OCI-LY7 (cell line): ENCODE results near the gene CENPN. TPM values are rescaled to one million over a fixed set of nuclear protein-coding genes. Genes with fewer than 3 reads are reported as not detected.

ENCODE experiments used
- BruUV-seq: library from RNA; stranded (reverse); fragments of 400-500 nt; replicated peaks from 2 replicates; lab custom pipeline; 2021; lab: Mats Ljungman, UMichigan
- CTCF ChIA-PET: fragments of 300-600 bp; sonication (Branson Sonifier 250); formaldehyde crosslinking; loops from one replicate; lab custom pipeline; 2022; ENCODE audit warnings: antibody characterized with exemption; ENCODE audit not compliant: unreplicated experiment; lab: Charles Lee
- POLR2A ChIA-PET: fragments of 300-600 bp; sonication (Branson Sonifier 250); formaldehyde crosslinking; loops from one replicate; lab custom pipeline; 2022; ENCODE audit warnings: antibody characterized with exemption; lab: Charles Lee
- DNase-seq: peaks from one replicate; pipeline ENCODE4 v3.0.0-alpha.2; 2015; ENCODE audit warnings: low spot score
- H2AFZ ChIP-seq: fragments of 200-600 bp; sonication (generic), shearing (Covaris generic); 2 replicates; pipeline ENCODE4 v1.6.1; 2014; ENCODE audit warnings: mild to moderate bottlenecking, antibody characterized with exemption, low read length, moderate library complexity
- H3K27ac ChIP-seq: fragments of 200-600 bp; sonication (generic); 2 replicates; pipeline ENCODE4 v1.5.1; 2014; ENCODE audit warnings: mixed run types, low read depth, mild to moderate bottlenecking, moderate library complexity, low read length, inconsistent platforms; ENCODE audit not compliant: poor library complexity, severe bottlenecking
- H3K36me3 ChIP-seq: fragments of 200-600 bp; sonication (generic); 2 replicates; pipeline ENCODE4 v1.6.1; 2014; ENCODE audit warnings: mild to moderate bottlenecking, antibody characterized with exemption, low read length, moderate library complexity, mixed read lengths; ENCODE audit not compliant: insufficient read depth
- H3K4me1 ChIP-seq: fragments of 200-600 bp; sonication (generic); 2 replicates; pipeline ENCODE4 v1.5.1; 2014; ENCODE audit warnings: mild to moderate bottlenecking, low read length; ENCODE audit not compliant: insufficient read depth, poor library complexity, severe bottlenecking
- H3K4me2 ChIP-seq: fragments of 200-600 bp; sonication (generic); 2 replicates; pipeline ENCODE4 v1.6.1; 2014; ENCODE audit warnings: mild to moderate bottlenecking, low read length
- H3K4me3 ChIP-seq: fragments of 200-600 bp; sonication (generic); 2 replicates; pipeline ENCODE4 v1.5.1; 2014; ENCODE audit warnings: mild to moderate bottlenecking, low read depth, low read length; ENCODE audit not compliant: poor library complexity, severe bottlenecking
- H3K79me2 ChIP-seq: fragments of 200-600 bp; sonication (generic); 2 replicates; pipeline ENCODE4 v1.6.1; 2016; ENCODE audit warnings: low read depth, mild to moderate bottlenecking, low read length, moderate library complexity, mixed read lengths; ENCODE audit not compliant: insufficient read depth
- H3K9me2 ChIP-seq: fragments of 200-600 bp; sonication (generic); 2 replicates; pipeline ENCODE4 v1.6.1; 2016; ENCODE audit warnings: mild to moderate bottlenecking, low read length, mixed read lengths; ENCODE audit not compliant: insufficient read depth
- H3K9me3 ChIP-seq: fragments of 200-600 bp; sonication (generic); 2 replicates; pipeline ENCODE4 v1.6.1; 2014; ENCODE audit warnings: mild to moderate bottlenecking, mixed run types, low read length, mixed read lengths
- H4K20me1 ChIP-seq: fragments of 200-600 bp; sonication (generic); 2 replicates; pipeline ENCODE4 v1.6.1; 2014; ENCODE audit warnings: mild to moderate bottlenecking, antibody characterized with exemption, low read length, moderate library complexity, mixed read lengths; ENCODE audit not compliant: insufficient read depth
- CTCF ChIP-seq: fragments of 200-600 bp; sonication (generic); conservative IDR thresholded peaks from 2 replicates; pipeline ENCODE4 v1.5.1; 2014; ENCODE audit warnings: mild to moderate bottlenecking, antibody characterized with exemption, low read length, moderate library complexity, mixed read lengths
- EZH2phosphoT487 ChIP-seq: fragments of 200-600 bp; sonication (generic); IDR thresholded peaks from 2 replicates; pipeline ENCODE4 v1.6.1; 2018; ENCODE audit warnings: low read depth, borderline replicate concordance, mild to moderate bottlenecking, mixed run types, antibody characterized with exemption, low read length, moderate library complexity, mixed read lengths
- intact Hi-C: fragments of 100-400 bp; cut with micrococcal nuclease; formaldehyde crosslinking; loops from one replicate; pipeline ENCODE4 v1.10.0; 2022; ENCODE audit not compliant: unreplicated experiment
- total RNA-seq, 2 experiments: library from RNA; depleted of rRNA in 1 of 2; stranded (reverse); fragments of >200 nt in 1 of 2; shearing (Covaris generic) in 1 of 2; gene quantifications; 2 replicates each; pipeline ENCODE4 v1.2.3, GENCODE V29; 2014 to 2022

Gene CENPN
- total RNA-seq, 2 experiments from 2014 or later: 51.8 to 52.4 TPM

- H3K36me3 ChIP-seq: peaks cover 37% of the 10 kb centered on the region
- H3K9me3 ChIP-seq: no peaks in the 10 kb centered on the region
- intact Hi-C loops: no loop called here
- ChIA-PET POLR2A (interaction anchor here (1.1 to 1.5 kb wide), 2 partner anchors 11 to 101 kb away, joined by 4 to 7 read pairs; no protein-coding TSS in a partner anchor), CTCF (interaction anchor here (0.9 kb wide), 1 partner anchor 13 kb away, joined by 3 read pairs; no protein-coding TSS in a partner anchor)
- no peak overlapping the region for H3K4me2 ChIP-seq
- H3K9me2 ChIP-seq: no peaks in the 10 kb centered on the region
- no peak overlapping the region for H2AFZ ChIP-seq
- H3K27ac ChIP-seq: no peak overlapping the region
- no peak for DNase-seq
- TF ChIP-seq CTCF (no peak), EZH2phosphoT487 (no peak)
- peaks cover 51% of the 10 kb centered on the region; the same call in 1 of the 2 replicates for H3K79me2 ChIP-seq
- no peaks in the 10 kb centered on the region for H3K4me1 ChIP-seq
- no peaks in the 10 kb centered on the region for H4K20me1 ChIP-seq
- H3K4me3 ChIP-seq: no peak overlapping the region
- no TSS peak for BruUV-seq
Observed at GRCh38 chr16:80990577-80990976, 16.4 kb upstream of the CENPN start.

GRCh38 chr16:80990978-80991377, 16.0 kb upstream of the CENPN start:
- Histone ChIP-seq H3K9me2 (no peaks in the 10 kb centered on the region), H3K4me1 (no peaks in the 10 kb centered on the region), H3K79me2 (peaks cover 54% of the 10 kb centered on the region; the same call in 1 of the 2 replicates), H3K9me3 (no peaks in the 10 kb centered on the region), H4K20me1 (no peaks in the 10 kb centered on the region), H3K27ac (no peak overlapping the region), H2AFZ (no peak overlapping the region), H3K4me2 (no peak overlapping the region), H3K4me3 (no peak overlapping the region), H3K36me3 (peaks cover 39% of the 10 kb centered on the region)
- TF ChIP-seq EZH2phosphoT487 (no peak), CTCF (no peak)
- CTCF ChIA-PET: interaction anchor here (0.9 kb wide), 1 partner anchor 13 kb away, joined by 3 read pairs; no protein-coding TSS in a partner anchor
- no peak for DNase-seq
- POLR2A ChIA-PET: interaction anchor here (1.1 to 1.5 kb wide), 2 partner anchors 11 to 100 kb away, joined by 4 to 7 read pairs; no protein-coding TSS in a partner anchor
- BruUV-seq: no TSS peak
- intact Hi-C loops: no loop called here

- intact Hi-C loops: no loop called here
- no peak overlapping the region for H3K4me2 ChIP-seq
- no peak overlapping the region for H3K27ac ChIP-seq
- H4K20me1 ChIP-seq: peaks cover 4% of the 10 kb centered on the region; the same call in 1 of the 2 replicates
- peaks cover 42% of the 10 kb centered on the region for H3K36me3 ChIP-seq
- H3K4me1 ChIP-seq: peaks cover 3% of the 10 kb centered on the region
- no peak overlapping the region for H2AFZ ChIP-seq
- no peak for TF ChIP-seq EZH2phosphoT487
- TF ChIP-seq CTCF: no peak
- no peaks in the 10 kb centered on the region for H3K9me3 ChIP-seq
- peaks cover 63% of the 10 kb centered on the region for H3K79me2 ChIP-seq
- BruUV-seq: no TSS peak
- H3K4me3 ChIP-seq: no peak overlapping the region
- POLR2A ChIA-PET: interaction anchor here (1.5 kb wide), 1 partner anchor 12 kb away, joined by 7 read pairs; no protein-coding TSS in a partner anchor
- no peaks in the 10 kb centered on the region for H3K9me2 ChIP-seq
- CTCF ChIA-PET: no interaction called here
- DNase-seq: no peak
Observed at GRCh38 chr16:80991792-80992430, 15.1 kb upstream of the CENPN start.
